Measurements from ENCODE around the gene CLPTM1L. TPM values are rescaled to one million over a fixed set of nuclear protein-coding genes. Genes with fewer than 3 reads are reported as not detected.
"Not testable (repeated sequence)": the region's sequence is repeated elsewhere in the genome, so short reads cannot be mapped to it uniquely, and the experiment has no call there.

The CLPTM1L gene
- total RNA-seq, 1 experiment from 2014 or later: 532 TPM

GRCh38 chr5:1278656-1279442 lies 66.0 kb downstream of the CLPTM1L start:
- DNase-seq (ENCODE audit: low read depth): no peak

GRCh38 chr5:1278216-1278615 lies 66.7 kb downstream of the CLPTM1L start:
- DNase-seq (ENCODE audit: low read depth): no peak

DNA sequence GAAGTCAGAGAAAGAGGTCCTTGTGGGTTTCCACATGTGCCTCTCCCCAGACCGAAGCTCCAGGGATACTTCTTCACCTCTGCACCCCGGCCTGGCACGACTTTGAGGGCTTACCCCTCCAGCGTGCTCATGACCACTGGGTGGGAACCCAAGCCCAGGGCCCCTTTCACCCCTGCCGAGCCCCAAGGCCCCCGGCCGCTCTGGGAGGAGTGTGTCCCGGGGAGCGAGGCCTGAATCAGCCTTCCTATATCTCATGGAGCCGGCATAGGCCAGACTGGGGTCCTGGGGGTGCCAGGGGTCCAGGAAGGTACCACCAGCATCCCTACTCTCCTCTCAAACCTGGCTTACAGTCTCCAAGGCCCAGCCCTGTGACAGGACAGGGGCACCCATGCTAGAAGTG lies 67.1 kb downstream of the CLPTM1L start:
- DNase-seq (ENCODE audit: low read depth): no peak

GRCh38 chr5:1277331-1277730 lies 67.6 kb downstream of the CLPTM1L start:
- DNase-seq (ENCODE audit: low read depth): no peak

DNA sequence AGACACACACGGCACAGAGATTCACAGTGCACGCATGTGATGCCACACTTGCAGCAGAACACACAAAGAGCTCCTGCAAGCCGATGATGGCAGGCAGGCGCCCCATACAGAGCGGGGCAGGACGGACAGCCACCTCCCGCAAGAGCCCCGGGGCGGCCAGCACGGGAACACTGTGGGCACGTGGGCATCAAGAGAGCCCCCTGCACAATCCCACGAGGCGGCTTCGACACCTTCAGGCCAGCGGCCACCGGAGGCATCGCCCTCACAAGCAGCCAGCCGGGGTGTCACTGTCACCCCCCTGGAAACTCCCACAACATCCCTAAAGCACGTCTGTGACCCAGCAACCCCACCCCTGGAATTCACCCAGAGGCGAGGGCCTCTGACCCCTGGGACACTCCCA lies 68.0 kb downstream of the CLPTM1L start:
- no peak for DNase-seq (ENCODE audit: low read depth)

- DNase-seq (ENCODE audit: low read depth): not testable (repeated sequence)
Measured at GRCh38 chr5:1275397-1276391, 69.2 kb downstream of the CLPTM1L start.

DNA sequence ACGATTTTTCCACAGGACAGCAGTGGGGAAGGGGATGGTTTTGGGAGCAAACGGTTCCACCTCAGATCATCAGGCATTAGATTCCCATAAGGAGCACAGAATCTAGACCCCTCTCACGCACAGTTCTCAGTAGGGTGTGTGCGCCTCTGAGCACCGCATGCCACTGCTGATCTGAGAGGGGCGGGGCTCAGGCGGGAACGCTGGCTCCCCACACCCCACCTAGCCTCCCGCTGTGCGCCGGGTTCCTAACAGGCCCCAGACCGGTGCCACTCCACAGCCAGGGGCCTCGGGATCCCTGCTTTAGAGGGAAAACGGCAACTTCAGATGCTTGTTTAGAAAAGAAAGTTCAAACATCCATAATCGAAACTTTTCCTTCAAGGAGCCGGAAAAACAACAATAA lies 70.4 kb downstream of the CLPTM1L start:
- no peak for DNase-seq (ENCODE audit: low read depth)

DNA sequence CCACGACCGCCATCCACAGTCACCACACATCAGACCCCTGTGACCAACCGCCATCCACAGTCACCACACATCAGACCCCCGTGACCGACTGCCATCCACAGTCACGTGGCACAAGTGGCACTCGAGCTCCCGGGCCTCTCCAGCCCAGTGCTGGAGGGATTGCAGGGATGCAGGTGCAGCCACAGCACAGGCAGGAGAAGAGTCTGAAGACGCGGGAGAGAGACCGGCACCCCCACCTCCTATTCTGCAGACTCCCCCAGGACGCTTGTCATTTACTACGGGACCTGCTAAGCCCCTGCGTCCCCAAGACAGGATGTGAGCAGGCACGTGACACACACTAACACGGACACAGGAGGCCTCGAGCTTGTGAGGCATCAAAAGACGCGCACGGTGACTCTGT lies 71.2 kb downstream of the CLPTM1L start:
- DNase-seq (ENCODE audit: low read depth): no peak

GRCh38 chr5:1272201-1272600 lies 72.7 kb downstream of the CLPTM1L start:
- no peak for DNase-seq (ENCODE audit: low read depth)

DNA sequence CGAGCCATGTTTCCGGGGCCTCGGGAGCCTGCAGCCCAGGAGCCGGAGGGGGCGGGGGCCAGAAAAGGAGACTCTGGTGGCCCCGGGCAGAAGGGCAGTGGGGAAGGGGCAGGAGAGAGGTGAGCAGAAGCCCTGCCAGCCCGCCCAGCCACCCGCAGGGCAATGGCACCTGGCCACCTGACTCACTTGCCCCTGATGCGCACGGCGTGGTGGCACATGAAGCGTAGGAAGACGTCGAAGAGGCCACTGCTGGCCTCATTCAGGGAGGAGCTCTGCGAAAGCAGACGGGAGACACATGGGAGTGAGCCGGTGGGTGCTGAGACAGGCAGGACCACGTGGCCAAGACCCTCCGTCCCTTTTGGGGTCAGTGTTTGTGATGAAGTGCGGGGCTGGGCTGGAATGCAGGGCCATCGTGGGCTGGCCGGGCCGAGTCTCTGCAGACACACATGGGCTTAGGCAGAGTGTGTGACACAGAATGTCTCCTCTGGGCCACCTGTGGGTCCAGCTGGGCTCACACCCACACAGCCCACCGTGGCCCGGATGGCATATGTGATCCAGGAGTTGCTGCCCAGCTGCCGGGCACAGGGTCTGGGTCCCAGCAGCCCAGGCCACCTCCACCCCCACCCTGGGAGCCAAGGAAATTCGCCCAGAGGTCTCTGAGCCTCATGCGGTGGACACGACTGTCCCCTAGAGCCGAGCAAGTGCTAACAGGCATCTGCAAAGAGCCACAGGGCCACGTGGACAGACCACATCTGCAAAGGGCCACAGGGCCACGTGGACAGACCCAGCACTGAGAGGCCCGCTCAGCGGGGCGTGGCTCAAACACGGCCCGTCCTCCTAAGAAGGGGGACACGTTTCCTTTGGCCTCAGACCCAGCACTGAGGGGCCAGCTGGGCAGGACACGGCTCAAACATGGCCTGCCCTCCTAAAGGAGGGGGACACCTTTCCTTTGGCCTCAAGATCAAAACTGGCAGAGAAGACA lies 73.7 kb downstream of the CLPTM1L start:
- no peak for DNase-seq (ENCODE audit: low read depth)

GRCh38 chr5:1270426-1270825 lies 74.5 kb downstream of the CLPTM1L start:
- no peak for DNase-seq (ENCODE audit: low read depth)

DNA sequence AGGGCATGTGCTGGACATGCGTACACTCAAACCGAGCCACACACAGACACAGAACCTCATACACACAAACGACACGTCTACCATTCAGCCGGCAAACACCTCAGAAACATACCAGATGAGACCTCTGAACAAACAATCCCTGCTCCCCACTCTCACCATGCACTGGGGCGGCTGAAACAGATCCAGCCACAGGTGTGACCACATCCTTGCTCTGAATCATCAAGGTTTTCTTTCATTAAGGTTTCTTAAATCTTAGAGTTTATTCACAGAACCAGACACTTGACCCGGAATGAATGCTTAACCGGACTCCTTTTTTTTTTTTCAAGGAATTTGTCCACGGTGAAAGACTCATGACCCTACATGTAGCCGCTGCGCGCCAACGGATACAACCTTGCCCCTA lies 76.2 kb downstream of the CLPTM1L start:
- peak; percentile 45 for DNase-seq (ENCODE audit: low read depth)

- no peak for DNase-seq (ENCODE audit: low read depth)
Measured at GRCh38 chr5:1268056-1268455, 76.8 kb downstream of the CLPTM1L start.

Small RNAs within 50 kb of the gene (small RNA-seq; reads per million reads assigned to genes)
- not detected for gene MIR4457

Other genes starting within 250 kb of the CLPTM1L start
- 2.2 and 2.4 TPM in 2 replicates for gene SLC12A7, start 233.0 kb downstream of the CLPTM1L start, total RNA-seq (2014; rRNA removed; shearing (Covaris generic))
- gene SLC6A19, start 143.5 kb downstream of the CLPTM1L start, total RNA-seq (2014; rRNA removed; shearing (Covaris generic)): not detected in 2 replicates
- gene SLC6A18, start 119.7 kb downstream of the CLPTM1L start, total RNA-seq (2014; rRNA removed; shearing (Covaris generic)): not detected in 2 replicates
- 9.0 and 10.5 TPM in 2 replicates for gene TERT, start 50.0 kb downstream of the CLPTM1L start, total RNA-seq (2014; rRNA removed; shearing (Covaris generic))
- gene SLC6A3, start 100.3 kb upstream of the CLPTM1L start, total RNA-seq (2014; rRNA removed; shearing (Covaris generic)): not detected in 2 replicates
- 53.3 and 58.5 TPM in 2 replicates for gene LPCAT1, start 178.9 kb upstream of the CLPTM1L start, total RNA-seq (2014; rRNA removed; shearing (Covaris generic))